ENCODE results near the gene MDP1. TPM values are rescaled to one million over a fixed set of nuclear protein-coding genes. Genes with fewer than 3 reads are reported as not detected.

MDP1 gene
- total and polyA plus RNA-seq, 8 donors = 9.3 to 26.9 (median 16.1) TPM; not detected in 1

- peaks cover 0 to 65% (median 21%) of the 10 kb centered on the region in 4 donors for H3K36me3 ChIP-seq
- H3K27me3 ChIP-seq = no peaks in the 10 kb centered on the region
- H3K4me1 ChIP-seq = peaks cover 0 to 3% (median under 1%) of the 10 kb centered on the region in 4 donors
- WGBS, 5 donors = 85 to 88% (median 87%) methylated on average over 7 of the region's 7 CpGs
- TF ChIP-seq POLR2AphosphoS5 (IDR thresholded peaks at IDR 0.05) = no peak
- TF ChIP-seq CTCF (IDR thresholded peaks at IDR 0.05) = no peak
- intact Hi-C loops (cut with DNase I; ENCODE audit: low total_unique reads) = no loop called here
- H3K4me3 ChIP-seq = no peak overlapping the region
- DNase-seq = no peak
- no peak overlapping the region for H3K27ac ChIP-seq
- H3K9me3 ChIP-seq = no peaks in the 10 kb centered on the region
These were observed 38.1 kb upstream of the MDP1 start for GRCh38 chr14:24253936-24254335.

- intact Hi-C loops (cut with DNase I; ENCODE audit: low total_unique reads) = no loop called here
- peaks cover 0 to 60% (median 21%) of the 10 kb centered on the region in 4 donors for H3K36me3 ChIP-seq
- DNase-seq = no peak
- H3K4me3 ChIP-seq = no peak overlapping the region
- H3K4me1 ChIP-seq = no peaks in the 10 kb centered on the region
- no peak overlapping the region for H3K27ac ChIP-seq
- TF ChIP-seq EP300 (IDR thresholded peaks at IDR 0.05) = no peak
- no peak for TF ChIP-seq POLR2AphosphoS5 (IDR thresholded peaks at IDR 0.05)
- no peak for TF ChIP-seq POLR2A (IDR thresholded peaks at IDR 0.05)
- no peak for TF ChIP-seq CTCF (IDR thresholded peaks at IDR 0.05)
- no peaks in the 10 kb centered on the region for H3K9me3 ChIP-seq
- H3K27me3 ChIP-seq = no peaks in the 10 kb centered on the region
- WGBS, 5 donors = 78 to 93% (median 84%) methylated on average over 9 to 11 of the region's 11 CpGs
These were observed 36.6 kb upstream of the MDP1 start for GRCh38 chr14:24252289-24253124.

GRCh38 chr14:24251880-24252288 lies 36.0 kb upstream of the MDP1 start:
- H3K27me3 ChIP-seq = no peaks in the 10 kb centered on the region
- no peak for TF ChIP-seq EP300 (IDR thresholded peaks at IDR 0.05)
- no peak for TF ChIP-seq CTCF (IDR thresholded peaks at IDR 0.05)
- TF ChIP-seq POLR2AphosphoS5 (IDR thresholded peaks at IDR 0.05) = no peak
- TF ChIP-seq POLR2A (IDR thresholded peaks at IDR 0.05) = no peak
- WGBS, 5 donors = 71 to 100% (median 89%) methylated on average over 1 of the region's 1 CpG
- no peak for DNase-seq
- no peaks in the 10 kb centered on the region for H3K9me3 ChIP-seq
- peaks cover 0 to 60% (median 21%) of the 10 kb centered on the region in 4 donors for H3K36me3 ChIP-seq
- H3K27ac ChIP-seq = no peak overlapping the region
- H3K4me1 ChIP-seq = peaks cover 0 to 3% (median 0%) of the 10 kb centered on the region in 4 donors
- no peak overlapping the region for H3K4me3 ChIP-seq
- intact Hi-C loops (cut with DNase I; ENCODE audit: low total_unique reads) = no loop called here

GRCh38 chr14:24250354-24250753 lies 34.5 kb upstream of the MDP1 start:
- DNase-seq = no peak
- Histone ChIP-seq H3K4me3 (no peak overlapping the region), H3K36me3 (peaks cover 0 to 54% (median 21%) of the 10 kb centered on the region in 4 donors), H3K27me3 (no peaks in the 10 kb centered on the region), H3K4me1 (peaks cover 0 to 7% (median 0%) of the 10 kb centered on the region in 4 donors), H3K9me3 (no peaks in the 10 kb centered on the region), H3K27ac (no peak overlapping the region)
- 55 to 76% (median 67%) methylated on average over 4 of the region's 4 CpGs for WGBS, 5 donors
- intact Hi-C loops (cut with DNase I; ENCODE audit: low total_unique reads) = no loop called here
- no peak for TF ChIP-seq EP300 (IDR thresholded peaks at IDR 0.05)
- TF ChIP-seq POLR2A (IDR thresholded peaks at IDR 0.05) = no peak
- no peak for TF ChIP-seq POLR2AphosphoS5 (IDR thresholded peaks at IDR 0.05)
- TF ChIP-seq CTCF (IDR thresholded peaks at IDR 0.05) = no peak
